ENCODE results near the gene PABPC1L.
"Not testable (repeated sequence)": the region's sequence is repeated elsewhere in the genome, so short reads cannot be mapped to it uniquely, and the experiment has no call there.

The PABPC1L gene

GRCh38 chr20:44869471-44869870, 40.4 kb upstream of the PABPC1L start:
- H3K4me3 Mint-ChIP-seq = no peak overlapping the region
- H3K27ac Mint-ChIP-seq = no peak overlapping the region
- H3K9me3 Mint-ChIP-seq = no peaks in the 10 kb centered on the region
- peaks cover 34% of the 10 kb centered on the region for H3K27me3 Mint-ChIP-seq (ENCODE audit: low read depth, poor library complexity)
- no peak for TF ChIP-seq CTCF (IDR thresholded peaks at IDR 0.05)
- no peaks in the 10 kb centered on the region for H3K4me1 Mint-ChIP-seq
- DNase-seq = no peak
- no peaks in the 10 kb centered on the region for H3K36me3 Mint-ChIP-seq (ENCODE audit: low read depth)

GRCh38 chr20:44882360-44882759, 27.5 kb upstream of the PABPC1L start:
- H3K4me3 Mint-ChIP-seq = not testable (repeated sequence)
- peaks cover 27% of the 10 kb centered on the region for H3K4me1 Mint-ChIP-seq

GRCh38 chr20:44883214-44883902, 26.5 kb upstream of the PABPC1L start:
- DNase-seq = no peak
- Mint-ChIP-seq H3K4me1 (peaks cover 37% of the 10 kb centered on the region), H3K27me3 (ENCODE audit: low read depth, poor library complexity) (peaks cover 35% of the 10 kb centered on the region), H3K4me3 (no peak overlapping the region), H3K36me3 (ENCODE audit: low read depth) (no peaks in the 10 kb centered on the region), H3K27ac (no peak overlapping the region), H3K9me3 (no peaks in the 10 kb centered on the region)
- TF ChIP-seq CTCF (IDR thresholded peaks at IDR 0.05) = no peak

More at GRCh38 chr20:44882360-44882759, 27.5 kb upstream of the PABPC1L start:
- peaks cover 45% of the 10 kb centered on the region for H3K27me3 Mint-ChIP-seq (ENCODE audit: low read depth, poor library complexity)
- not testable (repeated sequence) for H3K27ac Mint-ChIP-seq; H3K36me3 Mint-ChIP-seq (ENCODE audit: low read depth); H3K9me3 Mint-ChIP-seq; DNase-seq

GRCh38 chr20:44884907-44885391, 24.9 kb upstream of the PABPC1L start:
- Mint-ChIP-seq H3K4me1 (peaks cover 47% of the 10 kb centered on the region), H3K36me3 (ENCODE audit: low read depth) (peaks cover 6% of the 10 kb centered on the region), H3K4me3 (peak overlapping the region; percentile 85), H3K27me3 (ENCODE audit: low read depth, poor library complexity) (peaks cover 28% of the 10 kb centered on the region), H3K27ac (peak overlapping the region; percentile 51), H3K9me3 (no peaks in the 10 kb centered on the region)
- no peak for DNase-seq
- TF ChIP-seq CTCF (IDR thresholded peaks at IDR 0.05) = no peak

- H3K4me3 Mint-ChIP-seq = peak within 1 kb of the TSS; percentile 96
- DNase-seq = peak; percentile 99
- H3K4me1 Mint-ChIP-seq = peaks cover 47% of the 10 kb centered on the region
- peaks cover 22% of the 10 kb centered on the region for H3K27me3 Mint-ChIP-seq (ENCODE audit: low read depth, poor library complexity)
- no peak for TF ChIP-seq CTCF (IDR thresholded peaks at IDR 0.05)
- peak within 1 kb of the TSS; percentile 51 for H3K27ac Mint-ChIP-seq
- peaks cover 6% of the 10 kb centered on the region for H3K36me3 Mint-ChIP-seq (ENCODE audit: low read depth)
- no peaks in the 10 kb centered on the region for H3K9me3 Mint-ChIP-seq
These were observed 24.2 kb upstream of the PABPC1L start, which contains the start of gene YWHAB for GRCh38 chr20:44885392-44886265. Gene YWHAB, plus strand, starts transcription at chr20:44885705. Its CDS starts 15,829 bp downstream, at chr20:44901534.

- DNase-seq = no peak
- peak overlapping the region; percentile 44 for H3K27ac Mint-ChIP-seq
- peak overlapping the region; percentile 96 for H3K4me3 Mint-ChIP-seq
- peaks cover 6% of the 10 kb centered on the region for H3K36me3 Mint-ChIP-seq (ENCODE audit: low read depth)
- no peak for TF ChIP-seq CTCF (IDR thresholded peaks at IDR 0.05)
- peaks cover 47% of the 10 kb centered on the region for H3K4me1 Mint-ChIP-seq
- H3K27me3 Mint-ChIP-seq (ENCODE audit: low read depth, poor library complexity) = peaks cover 18% of the 10 kb centered on the region
- no peaks in the 10 kb centered on the region for H3K9me3 Mint-ChIP-seq
These were observed 23.6 kb upstream of the PABPC1L start for GRCh38 chr20:44886266-44886651.
